GM11168 (cell line): ENCODE results near the gene DUSP18.
"Not testable (repeated sequence)": the region's sequence is repeated elsewhere in the genome, so short reads cannot be mapped to it uniquely, and the experiment has no call there.

ENCODE experiments used
- in situ Hi-C: fragments of 300-500 bp; cut with MboI; formaldehyde crosslinking; loops from one replicate; pipeline ENCODE4 v1.12.0; 2022; ENCODE audit warnings: low sequenced_read_pairs; ENCODE audit not compliant: unreplicated experiment

The DUSP18 gene

DNA sequence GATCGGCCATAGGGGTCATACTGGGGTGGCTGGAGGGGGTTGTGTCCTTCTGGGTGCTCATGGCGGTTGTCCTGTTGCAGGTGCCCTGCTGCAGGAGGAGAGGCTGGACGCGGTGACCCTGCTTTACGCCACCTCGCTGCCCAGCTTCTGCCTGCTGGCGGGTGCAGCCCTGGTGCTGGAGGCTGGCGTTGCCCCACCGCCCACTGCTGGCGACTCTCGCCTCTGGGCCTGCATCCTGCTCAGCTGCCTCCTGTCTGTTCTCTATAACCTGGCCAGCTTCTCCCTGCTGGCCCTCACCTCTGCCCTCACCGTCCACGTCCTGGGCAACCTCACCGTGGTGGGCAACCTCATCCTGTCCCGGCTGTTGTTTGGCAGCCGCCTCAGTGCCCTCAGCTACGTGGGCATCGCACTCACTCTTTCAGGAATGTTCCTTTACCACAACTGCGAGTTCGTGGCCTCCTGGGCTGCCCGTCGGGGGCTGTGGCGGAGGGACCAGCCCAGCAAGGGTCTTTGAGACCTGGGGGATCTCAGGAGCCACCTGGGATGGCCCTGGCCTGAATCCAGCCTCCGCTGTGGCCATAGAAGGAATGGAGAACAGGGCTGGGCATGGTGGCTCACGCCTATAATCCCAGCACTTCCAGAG, 21.0 kb downstream of the DUSP18 start:
- in situ Hi-C loops: loop anchor here (25.0 kb wide), 1 partner anchor 266 kb away; no protein-coding TSS in a partner anchor

DNA sequence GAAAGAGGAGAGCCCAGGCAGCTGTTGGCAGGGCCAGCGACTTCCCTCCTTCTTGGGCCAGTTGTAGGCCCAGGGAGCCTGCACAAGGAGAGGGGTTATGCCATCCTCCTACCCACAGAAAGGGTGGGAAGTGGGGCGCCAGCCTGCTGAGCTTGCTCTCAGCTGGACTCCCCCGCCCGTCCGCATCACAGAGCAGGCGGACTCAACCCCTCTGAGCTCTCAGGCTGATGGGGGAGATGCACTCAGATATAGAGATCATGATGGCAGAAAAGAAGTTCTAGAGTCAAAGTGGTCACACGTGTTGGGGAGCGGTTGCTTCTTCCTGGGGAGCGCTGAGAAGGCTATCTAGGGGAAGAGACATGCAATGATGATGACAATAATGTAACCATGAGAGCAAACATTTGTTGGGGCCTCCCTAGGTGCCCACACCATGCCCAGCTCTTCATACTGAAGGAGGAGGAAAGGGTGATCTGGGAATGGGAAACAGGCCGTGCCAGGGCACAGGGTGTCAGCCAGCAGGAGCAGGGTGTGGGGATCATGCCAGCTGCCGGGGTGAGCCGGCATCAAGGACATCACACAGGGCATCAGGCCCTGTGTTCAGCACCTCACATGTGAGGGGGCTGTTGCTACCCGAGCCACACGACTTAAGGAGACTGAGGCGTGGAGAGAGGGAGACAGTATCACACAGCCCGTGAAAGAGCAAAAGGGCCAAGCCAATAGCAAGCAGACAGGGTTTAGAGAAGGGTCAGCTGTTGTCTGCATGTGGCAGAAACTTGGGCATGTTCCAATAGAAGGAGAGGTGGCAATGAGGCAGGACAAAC, 24.4 kb downstream of the DUSP18 start:
- in situ Hi-C loops: loop anchor here (25.0 kb wide), 1 partner anchor 269 kb away; no protein-coding TSS in a partner anchor

DNA sequence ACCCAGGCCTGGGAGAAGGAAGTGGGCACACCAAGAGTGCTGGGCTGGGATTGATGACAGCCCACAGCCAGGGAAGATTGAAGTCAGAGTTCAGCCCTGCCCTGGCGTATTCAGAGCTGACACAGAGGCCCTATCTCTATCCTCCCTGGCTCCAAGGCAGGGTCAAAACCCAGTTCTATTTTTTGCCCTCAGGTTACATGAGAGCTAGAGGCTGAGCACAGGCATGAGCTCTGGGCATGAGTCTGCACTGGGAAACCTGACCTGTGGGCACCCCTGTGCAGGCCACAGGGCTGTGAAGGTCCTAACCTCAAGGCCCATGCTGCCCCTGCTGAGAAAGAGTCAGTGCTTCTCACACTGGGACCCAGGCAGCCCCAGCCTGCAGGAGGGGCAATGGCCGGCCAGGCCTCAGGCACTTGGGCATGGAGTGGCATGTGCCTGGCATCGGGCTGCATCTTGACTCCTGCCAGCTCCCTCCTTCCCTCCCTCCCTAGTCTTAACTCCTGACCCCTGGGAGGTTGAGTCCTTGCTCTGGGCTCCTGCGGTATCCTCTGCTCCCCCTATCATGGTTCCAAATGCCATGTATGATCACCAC, 26.7 kb downstream of the DUSP18 start:
- in situ Hi-C loops: loop anchor here (25.0 kb wide), 1 partner anchor 271 kb away; no protein-coding TSS in a partner anchor

DNA sequence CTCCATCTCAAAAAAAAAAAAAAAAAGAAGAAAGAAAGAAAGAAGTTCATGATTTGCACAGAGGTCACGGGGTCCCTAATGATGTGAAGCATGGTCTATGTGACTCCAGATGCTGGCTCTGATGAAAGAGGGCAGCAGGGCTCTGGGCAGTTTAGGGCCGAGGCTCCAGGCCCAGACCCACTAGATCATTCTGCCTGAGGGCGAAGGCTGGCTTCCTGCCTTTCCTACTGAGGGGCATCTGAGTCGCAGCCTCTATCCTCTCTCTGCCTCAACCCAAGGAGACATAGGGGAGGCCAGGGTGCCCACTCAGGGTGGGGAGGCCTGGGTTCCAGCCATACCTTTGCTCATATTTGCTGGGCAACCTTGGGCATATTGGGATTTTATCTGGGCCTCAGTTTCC, 27.3 kb downstream of the DUSP18 start:
- in situ Hi-C loops: loop anchor here (25.0 kb wide), 1 partner anchor 272 kb away; no protein-coding TSS in a partner anchor

DNA sequence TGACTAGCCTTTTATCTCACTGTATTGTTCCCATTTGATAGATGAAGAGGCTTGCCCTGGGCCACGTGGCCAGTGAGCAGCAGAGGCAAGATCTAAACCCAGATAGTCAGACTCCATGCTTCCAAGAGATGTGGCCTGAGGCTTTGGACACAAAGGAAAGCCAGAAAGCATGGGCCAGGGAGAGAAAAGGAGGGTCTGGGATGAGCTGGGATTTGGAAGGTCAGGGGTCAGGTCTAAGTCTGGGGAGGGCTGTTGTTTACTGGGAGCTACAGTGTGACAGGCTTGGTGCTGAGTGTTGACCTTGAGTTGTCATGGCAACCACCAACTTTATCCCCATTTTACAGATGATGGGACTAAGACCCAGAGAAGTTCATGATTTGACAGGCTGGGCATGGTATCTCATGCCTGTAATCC, 30.0 kb downstream of the DUSP18 start:
- in situ Hi-C loops: loop anchor here (25.0 kb wide), 1 partner anchor 275 kb away; no protein-coding TSS in a partner anchor

DNA sequence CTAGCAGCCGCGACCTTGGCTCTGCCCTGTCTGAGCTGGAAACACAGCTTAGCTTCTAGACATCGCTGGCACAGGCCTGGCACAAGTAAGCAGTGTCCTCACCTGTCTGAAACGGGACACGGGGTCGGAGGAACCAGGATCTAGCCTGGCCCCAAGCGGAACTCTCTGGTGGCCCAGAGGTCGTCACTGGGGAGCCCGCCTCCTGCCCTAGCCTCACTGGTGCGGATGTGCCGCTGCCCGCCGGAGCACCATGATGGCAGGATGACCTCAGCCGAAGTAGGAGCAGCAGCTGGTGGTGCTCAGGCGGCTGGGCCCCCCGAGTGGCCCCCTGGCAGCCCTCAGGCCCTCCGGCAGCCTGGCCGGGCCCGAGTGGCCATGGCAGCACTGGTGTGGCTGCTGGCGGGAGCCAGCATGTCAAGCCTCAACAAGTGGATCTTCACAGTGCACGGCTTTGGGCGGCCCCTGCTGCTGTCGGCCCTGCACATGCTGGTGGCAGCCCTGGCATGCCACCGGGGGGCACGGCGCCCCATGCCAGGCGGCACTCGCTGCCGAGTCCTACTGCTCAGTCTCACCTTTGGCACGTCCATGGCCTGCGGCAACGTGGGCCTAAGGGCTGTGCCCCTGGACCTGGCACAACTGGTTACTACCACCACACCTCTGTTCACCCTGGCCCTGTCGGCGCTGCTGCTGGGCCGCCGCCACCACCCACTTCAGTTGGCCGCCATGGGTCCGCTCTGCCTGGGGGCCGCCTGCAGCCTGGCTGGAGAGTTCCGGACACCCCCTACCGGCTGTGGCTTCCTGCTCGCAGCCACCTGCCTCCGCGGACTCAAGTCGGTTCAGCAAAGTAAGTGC, 31.2 kb downstream of the DUSP18 start:
- in situ Hi-C loops: loop anchor here (25.0 kb wide), 1 partner anchor 276 kb away; no protein-coding TSS in a partner anchor

DNA sequence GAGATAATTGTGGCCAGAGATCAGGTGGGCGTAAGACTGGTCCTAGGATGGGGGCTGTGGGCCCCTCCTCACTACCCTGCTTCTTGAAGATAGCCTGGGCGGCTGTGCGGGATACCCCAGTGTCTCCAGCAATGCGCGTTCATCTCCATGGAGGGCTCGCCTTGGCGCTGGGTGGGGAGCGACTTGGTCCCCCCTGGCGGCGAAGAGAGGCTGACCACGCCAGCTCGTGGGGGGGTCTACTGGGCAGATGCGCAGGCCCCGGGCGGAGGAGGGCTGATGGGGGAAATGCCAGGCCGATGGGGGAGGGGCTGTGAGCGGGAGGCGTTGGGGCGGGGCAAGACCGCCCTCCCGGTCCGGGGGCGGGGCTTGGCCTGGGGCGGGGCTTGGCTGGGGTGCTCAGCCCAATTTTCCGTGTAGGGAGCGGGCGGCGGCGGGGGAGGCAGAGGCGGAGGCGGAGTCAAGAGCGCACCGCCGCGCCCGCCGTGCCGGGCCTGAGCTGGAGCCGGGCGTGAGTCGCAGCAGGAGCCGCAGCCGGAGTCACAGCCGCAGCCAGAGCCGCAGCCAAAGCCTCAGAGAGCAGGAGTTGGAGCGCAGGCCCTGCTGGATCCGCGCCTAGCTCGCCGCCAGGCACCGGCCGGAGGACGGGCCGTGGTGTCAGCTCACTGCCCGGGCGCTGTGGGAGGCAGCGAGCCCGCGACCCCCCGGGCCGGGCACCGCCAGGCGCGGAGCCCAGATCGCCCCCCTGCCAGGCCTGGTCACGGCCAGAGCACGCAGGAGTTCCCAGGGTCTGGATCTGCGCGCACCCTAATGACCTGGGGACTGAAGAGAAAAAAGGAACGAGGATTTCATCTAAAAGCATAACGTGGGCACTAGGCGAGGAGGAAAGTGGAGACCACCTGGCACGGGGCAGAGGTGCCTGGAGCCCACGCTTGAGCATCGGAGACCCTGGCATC, 32.1 kb downstream of the DUSP18 start, which contains the start of gene SLC35E4:
TSS of gene SLC35E4 (plus strand) at position 509 of the 953 bp plus-strand sequence. CDS start 670 bp downstream, outside the sequence.
- in situ Hi-C loops: loop anchor here (25.0 kb wide), 1 partner anchor 277 kb away; no protein-coding TSS in a partner anchor

DNA sequence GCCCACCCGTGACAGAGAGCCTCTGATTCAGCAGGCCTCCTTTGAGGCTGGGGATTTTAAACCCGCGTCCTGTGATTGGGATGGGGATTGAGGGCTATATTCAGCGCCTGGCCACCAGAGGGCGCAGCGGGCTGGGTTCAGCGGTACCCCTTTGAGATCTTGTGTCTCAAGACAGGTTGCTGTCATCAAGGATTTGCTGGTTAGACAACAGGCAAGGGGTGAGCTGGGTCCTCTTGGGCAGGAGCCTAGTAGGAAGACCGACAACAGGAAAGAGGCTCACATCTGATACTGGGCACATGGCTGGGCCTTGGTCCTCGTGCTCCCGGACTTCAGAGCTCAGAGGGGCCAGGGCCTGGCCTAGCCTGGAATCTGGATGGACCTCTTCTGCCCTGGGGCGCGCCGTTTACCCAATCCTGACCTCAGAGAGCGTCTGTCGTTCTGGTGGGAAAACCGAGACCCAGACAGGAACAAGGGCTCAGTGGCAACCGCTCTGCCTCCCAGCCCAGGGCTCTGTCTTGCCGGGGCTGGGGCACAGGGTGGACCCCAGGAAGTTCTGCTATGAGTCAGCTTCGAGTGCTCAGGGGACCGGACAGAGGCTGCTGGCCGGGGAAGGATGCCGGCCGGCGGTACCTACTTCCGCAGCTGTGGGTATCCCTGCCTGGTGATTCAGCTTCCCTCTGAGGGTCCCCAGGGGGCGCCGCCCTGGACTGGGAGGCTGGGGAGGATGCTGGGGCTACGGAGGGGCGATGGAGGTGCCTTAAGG, 33.0 kb downstream of the DUSP18 start:
- in situ Hi-C loops: loop anchor here (25.0 kb wide), 1 partner anchor 278 kb away; no protein-coding TSS in a partner anchor

DNA sequence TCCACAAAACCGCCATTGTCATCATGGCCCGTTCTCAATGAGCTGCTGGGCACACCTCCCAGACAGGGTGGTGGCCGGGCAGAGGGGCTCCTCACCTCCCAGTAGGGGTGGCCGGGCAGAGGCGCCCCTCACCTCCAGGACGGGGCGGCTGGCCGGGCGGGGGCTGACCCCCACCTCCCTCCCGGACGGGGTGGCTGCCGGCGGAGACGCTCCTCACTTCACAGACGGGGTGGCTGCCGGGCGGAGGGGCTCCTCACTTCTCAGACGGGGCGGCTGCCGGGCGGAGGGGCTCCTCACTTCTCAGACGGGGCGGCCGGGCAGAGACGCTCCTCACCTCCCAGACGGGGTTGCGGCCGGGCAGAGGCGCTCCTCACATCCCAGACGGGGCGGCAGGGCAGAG, 36.2 kb downstream of the DUSP18 start:
- in situ Hi-C loops: loop anchor here (25.0 kb wide), 1 partner anchor 281 kb away; no protein-coding TSS in a partner anchor

DNA sequence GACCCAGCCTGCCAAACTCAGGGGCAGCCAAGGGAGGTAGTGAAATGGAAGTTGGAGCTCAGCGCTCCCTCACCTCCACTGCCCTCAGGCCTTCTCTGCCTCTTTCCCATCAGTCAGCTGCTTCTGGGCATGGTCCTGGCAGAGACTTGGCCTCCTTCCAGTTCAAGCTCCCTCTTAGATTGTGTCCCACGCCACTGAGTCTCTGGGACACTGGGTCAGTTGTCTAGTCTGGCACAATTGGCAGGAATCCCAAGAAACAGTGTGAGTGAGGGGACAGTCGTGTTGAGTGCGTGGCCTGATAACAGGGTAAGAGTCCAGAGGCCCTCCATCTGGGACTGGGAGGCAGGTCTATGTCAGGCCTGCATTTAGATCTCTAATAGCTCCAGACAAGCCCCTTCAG, 39.2 kb downstream of the DUSP18 start:
- in situ Hi-C loops: loop anchor here (5.0 to 25.0 kb wide), 2 partner anchors 129 to 284 kb away; no protein-coding TSS in a partner anchor

DNA sequence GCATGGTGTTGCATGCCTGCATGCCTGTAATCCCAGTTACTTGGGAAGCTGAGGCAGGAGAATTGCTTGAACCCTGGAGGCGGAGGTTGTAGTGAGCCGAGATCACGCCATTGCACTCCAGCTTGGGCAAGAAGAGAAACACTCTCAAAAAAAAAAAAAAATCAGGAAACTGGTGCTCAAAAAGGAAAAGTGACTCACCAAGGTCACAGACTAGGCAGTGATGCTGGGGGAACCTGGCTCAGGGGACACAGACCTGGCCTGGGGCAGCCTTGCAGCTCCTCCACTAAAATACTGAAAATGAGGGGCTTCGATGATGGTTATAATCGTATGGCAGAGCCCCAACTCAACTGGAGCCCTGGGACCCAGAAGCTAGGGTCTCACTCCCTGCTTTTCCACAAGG, 40.2 kb downstream of the DUSP18 start:
- in situ Hi-C loops: loop anchor here (5.0 to 25.0 kb wide), 2 partner anchors 130 to 285 kb away; no protein-coding TSS in a partner anchor

DNA sequence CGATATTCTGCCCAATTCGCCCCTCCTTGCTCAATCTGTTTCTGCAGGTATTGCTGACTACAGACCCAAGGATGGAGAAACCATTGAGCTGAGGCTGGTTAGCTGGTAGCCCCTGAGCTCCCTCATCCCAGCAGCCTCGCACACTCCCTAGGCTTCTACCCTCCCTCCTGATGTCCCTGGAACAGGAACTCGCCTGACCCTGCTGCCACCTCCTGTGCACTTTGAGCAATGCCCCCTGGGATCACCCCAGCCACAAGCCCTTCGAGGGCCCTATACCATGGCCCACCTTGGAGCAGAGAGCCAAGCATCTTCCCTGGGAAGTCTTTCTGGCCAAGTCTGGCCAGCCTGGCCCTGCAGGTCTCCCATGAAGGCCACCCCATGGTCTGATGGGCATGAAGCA, 41.3 kb downstream of the DUSP18 start:
- in situ Hi-C loops: loop anchor here (5.0 to 25.0 kb wide), 2 partner anchors 131 to 286 kb away; no protein-coding TSS in a partner anchor

DNA sequence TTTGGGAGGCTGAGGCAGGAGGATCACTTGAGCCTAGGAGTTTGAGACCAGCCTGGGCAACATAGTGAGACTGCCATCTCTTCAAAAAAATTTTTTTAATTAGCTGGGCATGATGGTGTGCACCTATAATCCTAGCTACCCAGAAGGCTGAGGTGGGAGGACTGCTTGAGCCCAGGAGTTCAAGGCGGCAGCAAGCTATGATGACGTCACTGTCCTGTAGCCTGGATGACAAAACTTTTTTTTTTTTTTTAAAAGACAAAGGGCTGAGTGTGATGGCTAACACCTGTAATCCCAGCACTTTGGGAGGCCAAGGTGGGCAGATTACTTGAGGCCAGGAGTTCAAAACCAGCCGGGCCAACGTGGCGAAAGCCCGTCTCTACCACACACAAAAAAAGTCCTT, 47.8 kb downstream of the DUSP18 start:
- in situ Hi-C loops: not testable (repeated sequence)

DNA sequence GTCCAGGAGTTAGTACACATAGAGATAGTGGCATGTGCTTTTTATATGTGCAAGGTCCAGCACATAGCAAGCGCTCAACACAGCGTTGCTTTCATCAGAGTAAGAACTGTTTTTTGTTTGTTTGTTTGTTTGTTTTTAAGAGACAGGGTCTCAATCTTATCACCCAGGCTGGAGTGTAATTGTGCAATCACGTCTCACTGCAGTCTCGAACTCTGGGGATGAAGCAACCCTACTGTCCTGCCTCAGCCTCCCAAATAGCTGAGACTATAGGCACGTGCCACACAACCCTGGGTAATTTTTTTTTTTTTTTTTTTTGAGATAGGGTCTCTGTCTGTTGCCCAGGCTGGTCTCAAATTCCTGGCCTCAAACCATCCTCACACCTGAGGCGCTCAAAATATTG, 49.9 kb downstream of the DUSP18 start:
- in situ Hi-C loops: no loop called here

DNA sequence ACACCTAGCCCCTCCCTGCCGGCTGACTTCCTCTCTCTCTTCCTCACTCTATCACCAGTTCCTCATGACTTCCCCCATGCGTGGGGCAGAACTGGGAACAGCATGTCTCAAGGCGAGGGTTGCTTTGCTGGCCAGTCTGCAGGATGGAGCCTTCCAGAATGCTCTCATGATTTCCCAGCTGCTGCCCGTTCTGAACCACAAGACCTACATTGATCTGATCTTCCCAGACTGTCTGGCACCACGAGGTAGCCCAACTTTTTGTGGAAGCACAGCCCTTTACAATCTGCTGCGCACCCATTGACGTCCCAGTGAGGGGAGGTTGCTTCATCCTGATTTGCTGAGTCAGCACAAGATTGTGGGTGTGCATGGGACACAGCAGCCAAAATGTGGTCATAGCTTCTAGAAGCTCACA, 52.1 kb downstream of the DUSP18 start:
- in situ Hi-C loops: no loop called here

DNA sequence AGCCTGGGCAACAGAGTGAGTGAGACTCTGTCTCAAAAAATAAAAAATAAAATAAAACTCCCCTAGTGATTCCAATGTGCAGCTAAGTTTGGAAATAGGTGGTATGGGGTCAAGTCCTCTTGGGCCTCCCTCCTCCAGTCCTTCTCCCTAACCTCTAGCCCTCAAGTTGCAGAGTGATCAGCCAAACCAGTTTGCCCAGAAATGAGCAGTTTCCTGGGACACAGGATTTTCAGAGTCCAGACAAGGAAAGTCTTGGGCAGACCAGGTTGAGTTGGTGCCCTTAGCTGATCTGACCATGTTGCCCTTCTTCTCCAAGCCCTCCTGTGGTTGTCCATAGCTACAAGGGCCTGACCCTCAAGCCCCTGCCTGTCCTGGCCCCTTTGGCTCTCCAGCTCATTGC, 52.8 kb downstream of the DUSP18 start:
- in situ Hi-C loops: no loop called here

DNA sequence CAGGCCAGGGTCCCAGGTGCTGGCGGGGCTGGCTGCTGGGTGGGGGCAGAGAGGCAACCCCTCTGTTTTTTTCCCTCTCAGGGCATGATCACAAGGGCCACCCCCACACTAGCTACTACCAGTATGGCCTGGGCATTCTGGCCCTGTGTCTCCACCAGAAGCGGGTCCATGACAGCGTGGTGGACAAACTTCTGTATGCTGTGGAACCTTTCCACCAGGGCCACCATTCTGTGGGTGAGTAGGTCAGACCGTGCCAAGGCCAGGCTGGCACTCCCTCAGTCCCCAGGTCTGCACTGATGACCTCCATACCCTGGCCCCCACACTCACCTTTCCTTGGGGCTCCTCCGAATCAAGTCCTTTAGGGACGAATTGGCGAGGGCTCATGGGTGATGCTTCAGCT, 53.4 kb downstream of the DUSP18 start:
- in situ Hi-C loops: no loop called here

DNA sequence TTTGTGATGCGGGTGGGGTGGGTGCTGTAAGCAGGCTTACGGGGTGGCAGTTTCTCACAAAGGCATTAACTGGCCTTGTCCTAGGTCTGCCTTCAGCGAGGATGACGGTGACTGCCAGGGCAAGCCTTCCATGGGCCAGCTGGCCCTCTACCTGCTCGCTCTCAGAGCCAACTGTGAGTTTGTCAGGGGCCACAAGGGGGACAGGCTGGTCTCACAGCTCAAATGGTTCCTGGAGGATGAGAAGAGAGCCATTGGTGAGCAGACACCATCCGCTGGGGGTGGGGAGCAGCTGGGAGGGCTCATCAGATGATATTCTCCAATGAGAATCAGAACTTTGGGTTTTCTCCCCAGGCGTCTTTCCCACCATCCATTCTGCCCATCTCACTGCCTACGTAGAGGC, 54.9 kb downstream of the DUSP18 start:
- in situ Hi-C loops: no loop called here
